Measurements from ENCODE around the gene IMPDH1. TPM values are rescaled to one million over a fixed set of nuclear protein-coding genes. Genes with fewer than 3 reads are reported as not detected.

IMPDH1 gene
- total and polyA plus RNA-seq, 9 of the 15 experiments (the other 6 are each of a cell fraction or from before 2014, with no cell fraction given) = 0.80 to 118 (median 64.3) TPM

DNA sequence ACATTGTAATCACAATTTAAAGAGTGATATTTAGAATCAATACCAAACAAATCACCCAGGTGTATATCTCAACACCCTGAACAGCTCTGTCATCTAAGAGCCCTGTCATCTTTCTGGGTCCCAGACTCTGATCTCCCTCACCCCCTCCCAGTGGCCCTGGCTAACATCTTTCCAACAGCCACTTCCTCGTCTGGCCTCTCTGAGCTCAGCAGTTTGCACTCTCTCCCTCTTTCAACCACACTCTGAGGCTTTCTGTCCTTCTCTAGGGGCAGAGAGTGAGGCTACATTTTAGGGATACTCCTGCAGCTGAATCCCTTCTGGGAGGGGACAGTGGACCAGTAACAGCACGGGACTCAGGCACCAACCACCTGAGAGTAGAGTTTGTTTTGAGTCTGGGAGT is 31.1 kb downstream of the IMPDH1 start:
- ATAC-seq = peak; percentile 13; the same call in 2 of the 3 replicates
- FAIRE-seq = no peak
- Histone ChIP-seq H4K20me1 (replicated peaks; ENCODE audit: control insufficient read depth, insufficient read depth, low read length) (no peaks in the 10 kb centered on the region), H3K4me3 (no peak overlapping the region), H3K9me3 (replicated peaks; ENCODE audit: control insufficient read depth, insufficient read depth, low read depth, low read length) (no peaks in the 10 kb centered on the region), H2AFZ (ENCODE audit: low read depth, low read length) (peak overlapping the region; percentile 79), H3K4me2 (ENCODE audit: insufficient read depth, low read length) (no peak overlapping the region), H3K79me2 (ENCODE audit: control insufficient read depth, insufficient read depth, low read length) (no peaks in the 10 kb centered on the region), H3K27me3 (ENCODE audit: control insufficient read depth in 2 of 2, insufficient read depth in 2 of 2, low read length in 2 of 2) (peaks cover 0 to 2% of the 10 kb centered on the region in 2 experiments; a peak in 2 of 5 replicates), H3K4me1 (replicated peaks in 1 of 2; ENCODE audit: control insufficient read depth in 2 of 2, insufficient read depth in 2 of 2, low read length in 2 of 2) (peaks cover 6 to 13% of the 10 kb centered on the region in 2 experiments; a peak in 4 of 5 replicates), H3K9ac (ENCODE audit: insufficient read depth in 1 of 2, low read depth in 2 of 2, low read length in 2 of 2) (no peak overlapping the region; a peak in 1 of 4 replicates), H3K36me3 (ENCODE audit: control insufficient read depth, insufficient read depth, low read length) (no peaks in the 10 kb centered on the region), H3K9me1 (ENCODE audit: control insufficient read depth, insufficient read depth, low read length) (no peaks in the 10 kb centered on the region), H3K27ac (ENCODE audit: extremely low read depth, low read depth, low read length) (no peak overlapping the region)
- ChIA-PET POLR2A (interaction anchor here (0.6 to 3.5 kb wide), 6 partner anchors 9 to 42 kb away, joined by 4 to 14 read pairs (median 5); no protein-coding TSS in a partner anchor), CTCF (ENCODE audit: low intra/inter-chr PET ratio) (no interaction called here)
- no peak for DNase-seq (ENCODE audit: extremely low read depth in 1 of 4, low spot score in 3 of 4)
- TF ChIP-seq CREB1 (IDR thresholded peaks at IDR 0.05) (no peak), CREB1 (CRISPR knock-in tag; IDR thresholded peaks at IDR 0.05) (no peak), EZH2 (IDR thresholded peaks at IDR 0.05; ENCODE audit: borderline replicate concordance, low read depth, low read length) (no peak), SPI1 (IDR thresholded peaks at IDR 0.05; ENCODE audit: borderline replicate concordance, low read depth, low read length) (peak; percentile 64; the same call in 1 of the 2 replicates)
- BruUV-seq (replicated peaks) = no TSS peak
- in situ Hi-C loops (cut with MboI) (no loop called here), intact Hi-C loops (cut with micrococcal nuclease) (no loop called here)
- 9% methylated on average over 2 of the region's 2 CpGs for WGBS (ENCODE audit: insufficient coverage, low coverage, missing lambda C conversion rate)

DNA sequence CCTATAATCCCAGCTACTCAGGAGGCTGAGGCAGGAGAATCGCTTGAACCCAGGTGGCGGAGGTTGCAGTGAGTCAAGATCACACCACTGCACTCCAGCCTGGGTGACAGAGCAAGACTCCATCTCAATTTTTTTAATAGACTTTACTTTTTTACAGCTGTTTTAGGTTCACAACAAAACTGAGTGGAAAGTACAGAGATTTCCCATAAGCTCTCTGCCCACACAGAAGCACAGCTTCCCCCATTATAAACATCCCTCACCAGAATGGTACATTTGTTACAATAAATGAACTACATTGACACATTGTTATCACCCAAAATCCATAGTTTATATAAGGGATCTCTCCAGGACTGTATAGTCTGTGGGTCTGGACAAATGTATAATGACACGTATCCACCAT is 33.7 kb downstream of the IMPDH1 start:
- BruUV-seq (replicated peaks) = no TSS peak
- no peaks in the 10 kb centered on the region for H3K79me2 ChIP-seq (ENCODE audit: control insufficient read depth, insufficient read depth, low read length)
- no peak overlapping the region for H3K27ac ChIP-seq (ENCODE audit: extremely low read depth, low read depth, low read length)
- in situ Hi-C loops (cut with MboI) (no loop called here), intact Hi-C loops (cut with micrococcal nuclease) (no loop called here)
- no peaks in the 10 kb centered on the region for H3K4me1 ChIP-seq (replicated peaks in 1 of 2; ENCODE audit: control insufficient read depth in 2 of 2, insufficient read depth in 2 of 2, low read length in 2 of 2)
- TF ChIP-seq BCLAF1 (IDR thresholded peaks at IDR 0.05; ENCODE audit: borderline replicate concordance in 1 of 2, control insufficient read depth in 1 of 2, low read depth in 2 of 2, low read length in 1 of 2) (no peak), ZFP1 (CRISPR knock-in tag; IDR thresholded peaks at IDR 0.05) (no peak), DACH1 (IDR thresholded peaks at IDR 0.05; ENCODE audit: partially characterized antibody) (no peak), HDGF (IDR thresholded peaks at IDR 0.05) (no peak), PYGO2 (tag; IDR thresholded peaks at IDR 0.05) (no peak), DNMT1 (IDR thresholded peaks at IDR 0.05) (no peak), MCM5 (IDR thresholded peaks at IDR 0.05; ENCODE audit: low read depth) (no peak), ARID2 (IDR thresholded peaks at IDR 0.05) (no peak), RUNX1 (IDR thresholded peaks at IDR 0.05; ENCODE audit: low read depth) (no peak), CHD2 (IDR thresholded peaks at IDR 0.05; ENCODE audit: low read depth, low read length) (no peak), ZBTB8A (IDR thresholded peaks at IDR 0.05; ENCODE audit: partially characterized antibody) (no peak)
- H3K4me2 ChIP-seq (ENCODE audit: insufficient read depth, low read length) = no peak overlapping the region
- no peaks in the 10 kb centered on the region for H3K36me3 ChIP-seq (ENCODE audit: control insufficient read depth, insufficient read depth, low read length)
- POLR2A ChIA-PET = interaction anchor here (1.3 to 3.5 kb wide), 2 partner anchors 11 to 13 kb away, joined by 3 to 14 read pairs; no protein-coding TSS in a partner anchor
- H3K9me1 ChIP-seq (ENCODE audit: control insufficient read depth, insufficient read depth, low read length) = no peaks in the 10 kb centered on the region
- CTCF ChIA-PET (ENCODE audit: low intra/inter-chr PET ratio) = no interaction called here
- no peaks in the 10 kb centered on the region for H4K20me1 ChIP-seq (replicated peaks; ENCODE audit: control insufficient read depth, insufficient read depth, low read length)
- WGBS (ENCODE audit: insufficient coverage, low coverage, missing lambda C conversion rate) = 47% methylated on average over 2 of the region's 3 CpGs
- no peak overlapping the region for H3K4me3 ChIP-seq
- no peak overlapping the region for H3K9ac ChIP-seq (ENCODE audit: insufficient read depth in 1 of 2, low read depth in 2 of 2, low read length in 2 of 2)
- H3K9me3 ChIP-seq (replicated peaks; ENCODE audit: control insufficient read depth, insufficient read depth, low read depth, low read length) = no peaks in the 10 kb centered on the region
- no peak overlapping the region for H2AFZ ChIP-seq (ENCODE audit: low read depth, low read length)
- DNase-seq (ENCODE audit: extremely low read depth in 1 of 4, low spot score in 3 of 4) = no peak
- no peak for FAIRE-seq
- peaks cover 0 to 2% of the 10 kb centered on the region in 2 experiments; a peak in 2 of 5 replicates for H3K27me3 ChIP-seq (ENCODE audit: control insufficient read depth in 2 of 2, insufficient read depth in 2 of 2, low read length in 2 of 2)
- ATAC-seq = no peak
